Transverse colon (tissue), 4 donors: ENCODE results near the gene CYSTM1. TPM values are rescaled to one million over a fixed set of nuclear protein-coding genes. Genes with fewer than 3 reads are reported as not detected.

Experiments
- DNase-seq: peaks from one replicate; pipeline ENCODE4 v3.0.0-alpha.2; 2019
- H3K27ac ChIP-seq, 4 donors: fragments of 200-600 bp; sonication (generic); 2 replicates each; pipeline ENCODE4 v1.5.1; 2016 to 2018; ENCODE audit warnings: inconsistent platforms in 4 of 4
- H3K27me3 ChIP-seq: fragments of 200-600 bp; sonication (generic); 2 replicates; pipeline ENCODE4 v1.5.1; 2017; ENCODE audit warnings: inconsistent platforms
- H3K36me3 ChIP-seq, 4 donors: fragments of 200-600 bp; sonication (generic); 2 replicates each; pipeline ENCODE4 v1.5.1; 2017 to 2019; ENCODE audit warnings: inconsistent platforms in 4 of 4
- H3K4me1 ChIP-seq, 4 donors: fragments of 200-600 bp; sonication (generic); 2 replicates each; pipeline ENCODE4 v1.5.1; 2017 to 2020; ENCODE audit warnings: inconsistent platforms in 4 of 4
- H3K4me3 ChIP-seq, 4 donors: fragments of 200-600 bp; sonication (generic); 1 replicate in 1 of 4; 2 replicates in 3 of 4; pipeline versions ENCODE4 v1.5.1 to v1.6.1; 2017 to 2019; ENCODE audit warnings: inconsistent platforms in 4 of 4
- H3K9me3 ChIP-seq, 2 donors: fragments of 200-600 bp; sonication (generic); 2 replicates each; pipeline ENCODE4 v1.5.1; 2017 to 2019; ENCODE audit warnings: inconsistent platforms in 2 of 2
- CTCF ChIP-seq, 5 experiments: fragments of 200-600 bp in 3 of 5; fragments of 450-650 bp in 2 of 5; sonication (generic) in 3 of 5; IDR thresholded peaks; 1 replicate in 2 of 5; 2 replicates in 3 of 5; pipeline ENCODE4 v1.5.1; 2016 to 2017; ENCODE audit warnings: antibody characterized with exemption in 5 of 5, inconsistent platforms in 3 of 5, mild to moderate bottlenecking in 2 of 5, moderate library complexity in 1 of 5
- EP300 ChIP-seq: sonication (generic); formaldehyde crosslinking; IDR thresholded peaks from one replicate; pipeline ENCODE4 v1.6.1; 2017; ENCODE audit warnings: antibody characterized with exemption, low read depth
- POLR2A ChIP-seq: fragments of 450-650 bp; IDR thresholded peaks from one replicate; pipeline ENCODE4 v1.6.1; 2016; ENCODE audit warnings: antibody characterized with exemption, mild to moderate bottlenecking, moderate library complexity
- POLR2AphosphoS5 ChIP-seq, 3 donors: sonication (generic); formaldehyde crosslinking; IDR thresholded peaks; one replicate each; pipeline ENCODE4 v1.6.1; 2016; ENCODE audit warnings: antibody characterized with exemption in 3 of 3
- WGBS, 2 donors: methylation state at CpG; one replicate each; pipeline ENCODE4 v1.1.5; 2018; ENCODE audit warnings: low coverage in 1 of 2; 5-methylcytosine and 5-hydroxymethylcytosine counted together
- in situ Hi-C, 4 donors: fragments of 200-750 bp; cut with MboI; loops; one replicate each; pipeline versions ENCODE4 v1.15.0 to v1.15.1; 2017; ENCODE audit warnings: low sequenced_read_pairs in 3 of 4, low pct_ligation_motif_present in 1 of 4, low pct_unique_long_range_greater_than_20kb in 1 of 4
- intact Hi-C: fragments of 100-400 bp; cut with DNase I; formaldehyde crosslinking; loops from one replicate; pipeline ENCODE4 v1.15.1; 2023; ENCODE audit warnings: low total_unique reads
- total RNA-seq, 4 donors: library from RNA; depleted of rRNA; stranded (reverse); fragments of >200 nt; gene quantifications; one replicate each; pipeline ENCODE4 v1.1.0, GENCODE V29; 2016

CYSTM1 gene
- total RNA-seq, 4 donors from 2014 or later, result 32.8 to 264 (median 107) TPM

GRCh38 chr5:140169410-140169809, 5.6 kb upstream of the CYSTM1 start:
- Histone ChIP-seq H3K4me1 (peaks cover 5 to 23% (median 10%) of the 10 kb centered on the region in 4 donors), H3K9me3 (no peaks in the 10 kb centered on the region), H3K27ac (no peak overlapping the region), H3K27me3 (no peaks in the 10 kb centered on the region), H3K4me3 (no peak overlapping the region), H3K36me3 (no peaks in the 10 kb centered on the region)
- in situ Hi-C loops, result loop anchor here in 3 of 4 donors (25.0 kb wide), 1 partner anchor 382 kb away; the partner anchor contains the start of gene PSD2 (in 3 of the 3)
- TF ChIP-seq EP300 (no peak), POLR2A (no peak), POLR2AphosphoS5 (IDR thresholded peaks at IDR 0.05) (no peak), CTCF (IDR thresholded peaks at IDR 0.05) (no peak)
- DNase-seq, result no peak
- intact Hi-C loops, result no loop called here
- 92% methylated on average over 1 of the region's 1 CpG; no CpG with 5 or more reads in 1 of the 2 donors for WGBS, 2 donors

- Histone ChIP-seq H3K27ac (no peak overlapping the region), H3K4me1 (peaks cover 4 to 21% (median 18%) of the 10 kb centered on the region in 4 donors), H3K27me3 (no peaks in the 10 kb centered on the region), H3K36me3 (no peaks in the 10 kb centered on the region), H3K4me3 (no peak overlapping the region), H3K9me3 (no peaks in the 10 kb centered on the region)
- no peak for TF ChIP-seq POLR2A
- TF ChIP-seq EP300, result no peak
- no peak for TF ChIP-seq POLR2AphosphoS5 (IDR thresholded peaks at IDR 0.05)
- no peak for TF ChIP-seq CTCF (IDR thresholded peaks at IDR 0.05)
- no peak for DNase-seq
- 60 to 85% methylated on average over 1 to 2 of the region's 2 CpGs for WGBS, 2 donors
- intact Hi-C loops, result loop anchor here (10.0 kb wide), 1 partner anchor 172 kb away; the partner anchor contains the start of gene HBEGF
- in situ Hi-C loops, result loop anchor here in 3 of 4 donors (25.0 kb wide), 1 partner anchor 385 kb away; the partner anchor contains the start of gene PSD2 (in 3 of the 3)
These were observed 2.5 kb upstream of the CYSTM1 start for GRCh38 chr5:140172483-140172882.

DNA sequence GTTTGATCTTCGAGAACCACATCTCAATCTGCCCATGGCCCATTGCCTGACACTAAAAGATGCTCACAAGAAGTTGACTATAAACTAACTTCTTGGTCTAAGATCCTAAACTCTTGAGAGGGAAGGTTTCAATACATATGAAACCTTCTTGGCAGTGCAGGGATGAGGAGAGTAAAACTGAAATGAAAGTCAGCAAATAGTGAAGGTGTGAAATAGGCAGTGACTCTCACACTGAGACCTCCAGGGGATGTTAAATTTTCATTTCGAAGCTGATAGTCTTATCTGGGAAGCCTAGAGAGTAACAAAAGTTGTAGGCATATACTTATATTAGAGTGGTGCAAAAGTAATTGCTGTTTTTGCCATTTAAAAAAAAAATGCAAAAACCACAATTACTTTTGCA, 974 bp upstream of the CYSTM1 start:
- in situ Hi-C loops, result loop anchor here in 3 of 4 donors (25.0 kb wide), 1 partner anchor 387 kb away; the partner anchor contains the start of gene PSD2 (in 3 of the 3)

More for the DNA sequence above, 974 bp upstream of the CYSTM1 start:
- Histone ChIP-seq H3K4me1 (peaks cover 9 to 36% (median 27%) of the 10 kb centered on the region in 4 donors), H3K27ac (peak overlapping the region; percentile 97 to 100 (median 100)), H3K27me3 (no peaks in the 10 kb centered on the region), H3K4me3 (no peak overlapping the region), H3K9me3 (no peaks in the 10 kb centered on the region), H3K36me3 (no peaks in the 10 kb centered on the region)
- DNase-seq, result no peak
- WGBS, 2 donors, result 93 to 100% methylated on average over 2 of the region's 2 CpGs
- intact Hi-C loops, result loop anchor here (2.0 to 10.0 kb wide), 2 partner anchors 67 to 171 kb away; partner anchors contain the start of gene HBEGF
- no peak for TF ChIP-seq POLR2A
- TF ChIP-seq POLR2AphosphoS5 (IDR thresholded peaks at IDR 0.05), result no peak
- no peak for TF ChIP-seq CTCF (IDR thresholded peaks at IDR 0.05)
- no peak for TF ChIP-seq EP300
